Adipocyte (in vitro differentiated cells): ENCODE results near the gene PEX6.
"Not testable (repeated sequence)": the region's sequence is repeated elsewhere in the genome, so short reads cannot be mapped to it uniquely, and the experiment has no call there.

ENCODE experiments used
- DNase-seq: peaks from one replicate; pipeline ENCODE4 v3.0.0-alpha.2; 2015; ENCODE audit warnings: low read depth
- H3K27me3 ChIP-seq: replicated peaks from 2 replicates; pipeline ENCODE4 v1.7.0; 2013; ENCODE audit warnings: mild to moderate bottlenecking, low read length, moderate library complexity; ENCODE audit not compliant: control insufficient read depth, insufficient read depth
- H3K36me3 ChIP-seq: 2 replicates; pipeline ENCODE4 v1.7.0; 2013; ENCODE audit warnings: low read length, mild to moderate bottlenecking, moderate library complexity; ENCODE audit not compliant: control insufficient read depth, insufficient read depth, severe bottlenecking
- H3K4me1 ChIP-seq: 2 replicates; pipeline ENCODE4 v1.7.0; 2013; ENCODE audit warnings: mild to moderate bottlenecking, low read length, moderate library complexity; ENCODE audit not compliant: control insufficient read depth, insufficient read depth
- H3K4me3 ChIP-seq: 2 replicates; pipeline ENCODE4 v1.7.0; 2013; ENCODE audit warnings: mild to moderate bottlenecking, low read length, moderate library complexity
- H3K9ac ChIP-seq: 2 replicates; pipeline ENCODE4 v1.7.0; 2013; ENCODE audit warnings: mild to moderate bottlenecking, low read length, moderate library complexity
- H3K9me3 ChIP-seq: 2 replicates; pipeline ENCODE4 v1.7.0; 2013; ENCODE audit warnings: mild to moderate bottlenecking, low read length, moderate library complexity; ENCODE audit not compliant: control insufficient read depth

Gene PEX6

DNA sequence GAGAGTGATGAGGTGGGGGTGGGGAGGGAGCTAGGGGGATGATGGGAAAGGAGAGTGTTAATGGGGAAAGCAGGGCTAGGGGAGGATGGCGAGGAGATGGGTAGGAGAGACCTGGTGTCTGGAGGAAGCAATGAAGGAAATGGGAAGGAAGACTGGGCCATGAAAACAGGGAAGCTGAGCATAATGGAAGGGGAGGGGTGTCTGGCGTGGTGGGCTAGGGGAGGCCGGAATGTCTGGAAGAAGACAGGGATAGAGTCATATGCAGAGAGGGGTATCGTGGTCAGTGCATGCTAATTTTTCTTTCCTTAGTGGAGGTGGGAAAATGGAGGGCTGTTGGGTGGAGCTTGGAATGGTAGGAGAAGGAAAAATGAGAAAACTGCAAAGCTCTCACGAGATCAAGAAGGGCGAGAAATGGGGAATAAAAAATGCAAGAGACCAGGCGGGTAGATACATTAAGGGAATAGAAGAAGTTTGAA lies 35.5 kb upstream of the PEX6 start:
- DNase-seq, result peak; percentile 71

DNA sequence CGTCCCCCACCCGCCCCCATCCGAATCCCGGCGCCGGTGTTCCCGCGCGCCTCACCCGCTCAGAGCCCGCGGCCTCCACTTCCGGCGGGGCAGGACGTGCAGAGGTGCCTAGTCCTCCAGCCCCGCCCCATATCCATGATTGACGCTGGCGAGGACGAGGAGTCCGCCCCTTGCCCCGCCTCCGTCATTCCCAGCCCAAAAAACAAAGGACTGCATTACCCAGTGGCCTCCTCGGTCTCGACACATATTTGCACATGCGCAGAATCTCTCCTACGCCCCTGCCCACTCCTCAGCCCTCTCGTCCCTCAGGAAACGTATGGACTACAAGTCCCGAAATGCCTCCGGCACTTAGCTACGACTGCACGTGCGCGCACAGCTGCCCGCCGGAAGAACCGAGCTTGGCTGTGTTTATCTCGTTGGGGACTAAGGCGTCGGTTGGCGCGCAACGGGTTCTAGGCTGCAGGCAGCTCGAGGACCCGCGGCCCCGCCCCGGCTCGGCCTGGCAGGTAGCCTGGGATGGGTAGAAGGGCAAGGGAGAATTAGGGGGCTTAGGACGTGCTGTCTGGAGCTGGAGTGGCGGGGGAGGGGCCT lies 35.0 kb upstream of the PEX6 start, which contains the start of the genes KLHDC3 and MEA1:
Gene KLHDC3 (plus strand): TSS at position 407 of the 591 bp plus-strand sequence. CDS start 2,944 bp downstream, outside the sequence.
Gene MEA1 (minus strand): TSS at position 104 of the 591 bp plus-strand sequence. CDS start 133 bp downstream, outside the sequence.
- Histone ChIP-seq H3K4me3 (peak within 1 kb of the TSS; percentile 94), H3K9ac (peak within 1 kb of the TSS; percentile 93), H3K36me3 (peaks cover 47% of the 10 kb centered on the region), H3K27me3 (no peaks in the 10 kb centered on the region), H3K4me1 (peaks cover 44% of the 10 kb centered on the region), H3K9me3 (no peaks in the 10 kb centered on the region)
- DNase-seq, result peak; percentile 100

More for the DNA sequence above, 35.5 kb upstream of the PEX6 start:
- H3K36me3 ChIP-seq, result peaks cover 48% of the 10 kb centered on the region
- peaks cover 44% of the 10 kb centered on the region for H3K4me1 ChIP-seq
- no peaks in the 10 kb centered on the region for H3K9me3 ChIP-seq
- H3K27me3 ChIP-seq, result no peaks in the 10 kb centered on the region
- peak overlapping the region; percentile 93 for H3K9ac ChIP-seq
- H3K4me3 ChIP-seq, result peak overlapping the region; percentile 94

DNA sequence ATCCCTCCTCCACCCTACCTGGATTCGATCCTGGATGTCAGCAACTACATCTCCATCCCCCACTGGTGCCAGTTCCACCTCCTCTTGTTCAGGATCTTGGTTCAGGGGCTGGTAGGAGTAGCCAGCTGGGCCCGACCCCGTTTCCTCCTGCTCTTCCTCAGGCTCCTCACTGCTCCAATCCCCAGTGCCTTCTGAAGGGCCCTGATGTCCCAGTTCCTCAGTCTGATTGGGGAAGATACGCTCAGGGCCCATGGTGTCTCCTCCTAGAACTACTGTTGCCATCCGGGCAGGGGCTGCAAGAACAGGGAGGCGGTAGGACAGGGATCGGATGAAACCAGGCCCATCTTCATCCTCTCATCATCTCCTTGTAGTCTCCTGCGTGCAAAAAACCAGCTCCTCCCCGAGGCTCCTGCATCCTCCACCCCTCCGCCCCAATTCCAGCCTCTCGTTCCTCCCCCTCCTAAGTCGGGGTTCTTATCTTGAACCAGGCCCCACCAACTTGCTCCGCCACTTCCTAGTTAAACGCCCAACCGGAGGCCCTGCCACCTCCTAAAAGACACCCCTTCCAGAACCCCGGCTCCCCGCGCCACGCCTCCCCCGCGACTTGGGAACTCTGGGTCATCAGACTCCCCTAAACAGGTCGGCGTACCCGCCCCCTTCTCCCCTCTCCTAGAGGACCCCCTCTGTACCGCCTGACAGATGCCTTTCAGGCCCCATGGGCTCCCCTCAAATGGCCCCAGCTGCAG lies 34.3 kb upstream of the PEX6 start:
- peak overlapping the region; percentile 90 for H3K9ac ChIP-seq
- H3K36me3 ChIP-seq, result peaks cover 47% of the 10 kb centered on the region
- H3K9me3 ChIP-seq, result no peaks in the 10 kb centered on the region
- DNase-seq, result no peak
- peaks cover 44% of the 10 kb centered on the region for H3K4me1 ChIP-seq
- no peaks in the 10 kb centered on the region for H3K27me3 ChIP-seq
- H3K4me3 ChIP-seq, result peak overlapping the region; percentile 94

DNA sequence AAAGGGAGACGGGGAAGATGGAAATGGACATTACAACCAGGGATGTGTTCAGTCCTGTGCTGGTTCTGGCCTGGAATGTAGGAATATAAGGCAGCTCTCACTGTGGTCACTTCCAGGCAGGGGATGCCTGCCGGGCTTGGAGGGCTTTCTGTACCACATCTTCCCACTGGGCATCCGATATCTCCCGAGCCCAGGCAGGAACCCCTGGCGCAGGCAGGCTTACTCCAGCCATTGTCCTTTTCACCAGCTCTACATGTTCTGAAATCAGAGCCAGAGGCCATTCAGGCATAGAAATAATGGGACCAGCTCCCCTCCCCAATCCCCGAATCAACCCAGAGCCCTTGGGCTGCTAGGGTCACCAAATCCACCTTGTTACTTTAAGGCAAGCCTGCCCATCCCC lies 33.4 kb upstream of the PEX6 start:
- H3K9ac ChIP-seq, result peak overlapping the region; percentile 90
- no peaks in the 10 kb centered on the region for H3K9me3 ChIP-seq
- peak overlapping the region; percentile 94 for H3K4me3 ChIP-seq
- H3K4me1 ChIP-seq, result peaks cover 38% of the 10 kb centered on the region
- DNase-seq, result no peak
- peaks cover 47% of the 10 kb centered on the region for H3K36me3 ChIP-seq
- H3K27me3 ChIP-seq, result no peaks in the 10 kb centered on the region

DNA sequence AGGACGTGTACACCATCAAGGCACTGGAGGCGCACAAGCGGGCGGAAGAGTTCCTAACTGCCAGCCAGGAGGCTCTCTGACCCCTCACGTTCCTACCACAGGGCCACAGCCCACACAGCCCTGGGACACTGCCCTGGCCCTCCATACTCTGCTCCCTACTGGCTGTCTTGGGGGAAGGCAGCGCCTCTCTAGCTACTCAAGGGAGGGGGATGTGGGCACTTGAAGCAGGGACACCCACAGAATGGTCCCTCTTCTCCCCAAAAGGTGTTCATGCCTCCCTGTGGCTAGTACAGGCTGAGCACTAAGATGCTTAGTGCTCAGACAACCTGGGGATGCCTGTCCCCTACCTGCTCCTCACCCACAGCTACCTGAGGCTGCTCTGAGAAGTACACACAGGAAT lies 32.2 kb upstream of the PEX6 start:
- no peaks in the 10 kb centered on the region for H3K9me3 ChIP-seq
- no peaks in the 10 kb centered on the region for H3K27me3 ChIP-seq
- peaks cover 26% of the 10 kb centered on the region for H3K4me1 ChIP-seq
- no peak overlapping the region for H3K9ac ChIP-seq
- peaks cover 53% of the 10 kb centered on the region for H3K36me3 ChIP-seq
- H3K4me3 ChIP-seq, result no peak overlapping the region
- no peak for DNase-seq

DNA sequence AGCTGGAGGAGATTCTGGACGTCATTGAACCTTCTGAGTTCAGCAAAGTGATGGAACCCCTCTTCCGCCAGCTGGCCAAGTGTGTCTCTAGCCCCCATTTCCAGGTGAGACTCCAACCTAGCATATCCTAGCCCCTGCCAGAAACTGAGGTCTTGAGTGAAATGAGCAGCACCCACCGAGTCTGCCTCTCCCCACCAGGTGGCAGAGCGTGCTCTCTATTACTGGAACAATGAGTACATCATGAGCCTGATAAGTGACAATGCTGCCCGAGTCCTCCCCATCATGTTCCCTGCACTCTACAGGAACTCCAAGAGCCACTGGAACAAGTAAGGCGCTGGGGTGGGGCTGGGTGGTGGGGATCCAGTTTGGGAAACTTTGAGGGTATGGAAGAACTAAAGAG lies 30.1 kb upstream of the PEX6 start:
- Histone ChIP-seq H3K27me3 (no peaks in the 10 kb centered on the region), H3K9me3 (no peaks in the 10 kb centered on the region), H3K4me1 (peaks cover 12% of the 10 kb centered on the region), H3K36me3 (peaks cover 58% of the 10 kb centered on the region), H3K4me3 (no peak overlapping the region), H3K9ac (no peak overlapping the region)
- DNase-seq, result peak; percentile 41

DNA sequence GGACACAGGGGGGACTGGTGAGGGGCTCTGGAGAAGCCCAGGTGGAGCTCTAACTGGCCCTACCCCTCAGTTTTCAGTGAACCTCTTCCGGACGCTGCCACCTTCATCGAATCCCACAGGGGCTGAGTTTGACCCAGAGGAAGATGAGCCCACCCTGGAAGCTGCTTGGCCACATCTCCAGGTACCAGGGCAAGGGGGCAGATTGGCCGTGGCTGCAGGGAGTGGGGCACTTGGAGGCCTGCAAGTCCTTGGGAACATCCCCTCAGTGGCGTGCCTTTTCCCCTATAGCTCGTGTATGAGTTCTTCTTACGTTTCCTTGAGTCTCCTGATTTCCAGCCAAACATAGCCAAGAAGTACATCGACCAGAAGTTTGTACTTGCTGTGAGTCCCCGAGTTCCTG lies 28.1 kb upstream of the PEX6 start:
- Histone ChIP-seq H3K36me3 (peaks cover 63% of the 10 kb centered on the region), H3K27me3 (no peaks in the 10 kb centered on the region), H3K4me1 (peaks cover under 1% of the 10 kb centered on the region), H3K9ac (no peak overlapping the region), H3K9me3 (no peaks in the 10 kb centered on the region), H3K4me3 (no peak overlapping the region)
- no peak for DNase-seq

DNA sequence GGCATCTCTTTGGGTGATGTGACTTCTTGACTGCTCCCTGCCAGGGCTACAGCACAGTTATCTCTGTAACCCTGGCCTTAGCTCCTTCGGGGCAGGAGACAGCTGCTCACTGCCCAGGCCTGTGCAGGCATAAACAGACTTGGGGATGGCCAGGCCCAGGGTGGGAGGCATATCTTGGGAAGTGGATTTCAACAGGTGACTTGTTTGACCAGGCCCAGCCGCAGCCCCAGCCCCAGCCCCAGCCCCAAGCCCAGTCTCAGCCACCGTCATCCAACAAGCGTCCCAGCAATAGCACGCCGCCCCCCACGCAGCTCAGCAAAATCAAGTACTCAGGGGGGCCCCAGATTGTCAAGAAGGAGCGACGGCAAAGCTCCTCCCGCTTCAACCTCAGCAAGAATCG lies 27.3 kb upstream of the PEX6 start:
- DNase-seq, result no peak
- H3K4me1 ChIP-seq, result no peaks in the 10 kb centered on the region
- no peak overlapping the region for H3K4me3 ChIP-seq
- no peaks in the 10 kb centered on the region for H3K9me3 ChIP-seq
- no peak overlapping the region for H3K9ac ChIP-seq
- no peaks in the 10 kb centered on the region for H3K27me3 ChIP-seq
- H3K36me3 ChIP-seq, result peaks cover 54% of the 10 kb centered on the region

DNA sequence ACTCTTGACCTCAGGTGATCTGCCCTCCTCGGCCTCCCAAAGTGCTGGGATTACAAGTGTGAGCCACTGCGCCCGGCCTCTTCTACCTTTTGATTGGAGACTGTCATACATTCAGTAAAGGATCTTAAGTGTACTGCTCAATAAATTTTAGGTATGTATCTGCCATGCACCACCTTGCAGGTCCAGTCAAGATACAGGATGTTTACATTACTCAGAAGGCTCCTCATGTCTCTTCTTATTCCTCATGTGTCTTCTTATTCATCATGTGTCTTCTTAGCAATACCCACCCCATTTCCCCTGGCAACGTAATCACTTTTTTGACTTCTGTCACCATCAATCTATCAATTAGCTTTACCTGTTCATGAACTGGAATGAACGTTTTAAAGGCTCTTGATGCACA lies 26.9 kb upstream of the PEX6 start:
- Histone ChIP-seq H3K9me3 (no peaks in the 10 kb centered on the region), H3K36me3 (peaks cover 50% of the 10 kb centered on the region), H3K4me3 (no peak overlapping the region), H3K4me1 (no peaks in the 10 kb centered on the region), H3K9ac (no peak overlapping the region), H3K27me3 (no peaks in the 10 kb centered on the region)
- DNase-seq, result no peak

DNA sequence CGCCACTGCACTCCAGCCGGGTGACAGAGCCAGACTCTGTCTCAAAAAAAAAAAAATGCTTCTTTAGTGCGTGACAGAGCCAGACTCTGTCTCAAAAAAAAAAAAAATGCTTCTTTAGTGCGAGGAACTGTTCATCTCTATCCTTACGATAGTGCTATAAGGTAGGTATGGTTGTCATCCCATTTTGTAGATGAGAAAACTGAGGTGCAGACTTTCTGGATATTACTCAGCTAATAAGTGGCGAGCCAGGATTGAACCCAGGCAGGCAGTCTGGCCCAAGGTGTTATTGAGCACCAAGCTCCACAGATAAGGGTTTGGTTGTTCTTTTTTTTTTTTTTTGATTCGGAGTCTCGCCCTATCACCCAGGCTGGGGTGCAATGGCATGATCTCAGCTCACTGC lies 22.9 kb upstream of the PEX6 start:
- H3K4me1 ChIP-seq, result no peaks in the 10 kb centered on the region
- no peak for DNase-seq
- H3K9ac ChIP-seq, result no peak overlapping the region

DNA sequence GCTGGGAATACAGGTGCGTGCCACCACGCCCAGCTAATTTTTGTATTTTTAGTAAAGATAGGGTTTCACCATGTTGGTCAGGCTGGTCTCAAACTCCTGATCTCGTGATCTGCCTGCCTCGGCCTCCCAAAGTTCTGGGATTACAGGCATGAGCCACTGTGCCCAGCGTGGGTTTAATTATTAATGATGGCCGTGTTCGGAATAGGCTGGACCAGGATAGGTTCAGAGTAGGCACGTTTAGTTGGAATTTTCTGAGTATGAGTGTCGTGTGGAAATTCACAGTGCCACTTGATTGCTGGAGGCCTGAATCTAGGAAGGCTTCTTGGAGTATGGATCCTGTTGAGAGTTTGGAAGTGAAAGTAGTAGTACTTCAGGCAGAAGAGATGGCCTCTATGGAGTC lies 19.2 kb upstream of the PEX6 start:
- not testable (repeated sequence) for H3K9ac ChIP-seq, DNase-seq, H3K4me1 ChIP-seq, H3K9me3 ChIP-seq, H3K27me3 ChIP-seq, H3K4me3 ChIP-seq, H3K36me3 ChIP-seq

More for the DNA sequence above, 22.9 kb upstream of the PEX6 start:
- Histone ChIP-seq H3K36me3 (peaks cover 15% of the 10 kb centered on the region), H3K4me3 (no peak overlapping the region), H3K9me3 (no peaks in the 10 kb centered on the region), H3K27me3 (no peaks in the 10 kb centered on the region)
